COR-L47 (cell line): ENCODE data around the gene FBXW8.
"Not testable (repeated sequence)": the region's sequence is repeated elsewhere in the genome, so short reads cannot be mapped to it uniquely, and the experiment has no call there.

Experiments
- DNase-seq: peaks from one replicate; lab custom pipeline; 2025; lab: John Stamatoyannopoulos, UW

The FBXW8 gene

DNA sequence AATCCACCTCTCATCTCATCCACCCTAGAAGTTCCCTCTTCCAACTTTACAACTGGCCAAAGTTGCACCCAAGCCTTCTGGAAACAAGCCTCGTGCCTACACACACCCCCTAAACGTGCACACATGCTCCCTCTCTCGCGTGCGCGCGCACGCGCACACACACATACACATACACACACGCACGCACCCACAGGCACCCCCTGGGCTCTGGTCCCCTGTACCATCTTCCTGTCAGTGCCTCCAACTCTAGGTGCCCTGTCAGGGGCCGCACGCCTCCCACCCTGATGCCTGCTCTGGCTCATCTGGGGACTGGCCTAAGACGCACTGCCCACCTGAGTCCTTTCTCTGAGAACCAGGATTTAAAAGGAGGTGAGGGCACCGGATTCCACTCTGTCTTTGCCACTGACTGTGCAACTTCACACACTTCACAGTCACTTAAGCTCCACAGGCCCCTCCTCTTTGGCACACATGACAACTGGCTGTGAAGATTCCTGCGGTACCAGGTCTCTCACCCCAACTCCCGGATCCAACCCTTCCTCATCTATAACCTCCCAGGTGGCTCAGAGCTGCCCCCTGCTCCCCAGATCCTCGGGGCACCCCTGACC, 142.9 kb downstream of the FBXW8 start:
- no peak for DNase-seq

DNA sequence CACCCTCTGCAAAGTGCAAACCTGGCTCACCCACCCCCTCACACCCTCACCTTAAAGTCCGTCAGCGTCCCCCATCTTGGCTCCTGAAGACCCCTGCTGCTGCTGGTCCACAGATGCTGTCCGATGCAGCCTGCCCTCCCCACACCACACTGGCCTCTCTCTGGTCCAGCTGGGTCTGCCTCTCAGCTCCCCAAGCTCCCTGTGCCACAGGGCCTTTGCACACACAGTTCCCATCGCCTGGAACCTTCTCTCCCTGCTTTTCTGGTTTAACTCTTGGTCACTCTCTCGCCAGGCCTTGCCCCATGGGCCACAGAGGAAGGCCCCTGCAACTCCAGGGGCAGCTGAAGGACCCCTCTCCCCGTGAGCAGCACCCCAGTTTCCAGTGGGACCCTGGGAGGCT, 143.5 kb downstream of the FBXW8 start:
- no peak for DNase-seq

DNA sequence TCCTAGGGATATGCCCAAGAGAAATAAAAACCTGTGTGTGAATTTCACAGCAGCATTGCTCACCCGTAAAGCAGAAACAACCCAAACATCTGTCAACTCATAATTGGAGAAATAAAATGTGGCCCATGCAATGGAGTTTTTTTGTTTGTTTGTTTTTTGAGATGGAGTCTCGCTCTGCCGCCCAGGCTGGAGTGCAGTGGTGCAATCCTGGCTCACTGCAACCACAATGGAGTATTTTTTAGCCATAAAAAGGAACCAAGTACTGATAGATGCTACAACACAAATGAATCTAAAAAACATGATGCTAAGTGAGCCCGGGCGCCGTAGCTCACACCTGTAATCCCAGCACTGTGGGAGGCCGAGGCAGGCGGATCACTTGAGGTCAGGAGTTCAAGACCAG, 146.9 kb downstream of the FBXW8 start:
- not testable (repeated sequence) for DNase-seq

DNA sequence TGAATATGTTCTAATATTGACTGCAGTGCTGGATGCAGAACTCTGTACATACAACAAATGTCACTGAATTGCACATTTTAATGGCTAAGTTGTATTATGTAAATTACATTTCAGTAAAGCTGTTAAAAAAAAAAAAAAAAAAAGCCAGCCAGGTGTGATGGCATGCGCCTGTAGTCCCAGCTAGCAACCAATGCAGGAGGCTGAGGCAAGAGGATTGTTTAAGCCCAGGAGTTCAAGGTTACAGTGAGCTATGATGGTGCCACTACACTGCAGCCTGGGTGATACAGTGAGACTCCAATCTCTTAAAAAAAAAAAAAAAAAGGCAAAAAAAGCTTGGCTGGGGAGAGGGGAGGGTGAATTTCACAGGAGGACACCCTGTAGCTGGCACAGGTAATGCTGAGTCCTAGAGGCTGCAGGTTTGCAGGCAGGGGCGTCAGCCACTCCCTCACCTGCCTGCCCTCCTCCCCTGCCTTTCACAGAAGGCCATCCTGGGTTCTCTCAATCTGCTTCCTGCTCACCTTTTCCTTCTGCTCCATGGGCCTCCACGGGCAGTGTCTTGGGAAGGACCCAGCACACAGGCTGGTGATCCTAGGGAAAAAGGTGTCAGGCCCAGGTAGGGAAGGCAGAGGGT, 147.8 kb downstream of the FBXW8 start:
- no peak for DNase-seq

DNA sequence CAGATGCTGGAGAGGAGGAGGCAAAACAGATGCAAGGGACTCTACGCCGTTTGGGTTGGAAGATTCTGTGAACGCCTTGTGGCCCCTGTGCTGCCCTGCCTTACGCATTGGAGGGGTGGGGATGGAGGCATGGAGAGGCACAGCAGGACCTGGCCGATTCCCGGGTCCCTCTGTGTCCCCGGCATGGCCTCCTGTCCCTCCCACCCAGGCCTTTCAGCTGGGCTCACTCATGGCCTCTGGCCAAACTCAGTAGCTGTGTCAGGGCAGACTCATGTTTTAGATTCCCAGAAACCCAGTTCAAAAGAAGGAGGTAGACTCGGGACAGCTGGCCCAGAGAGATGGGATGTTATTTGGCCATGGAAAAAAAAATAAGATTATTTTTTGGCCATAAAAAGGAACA, 148.4 kb downstream of the FBXW8 start:
- DNase-seq: no peak

DNA sequence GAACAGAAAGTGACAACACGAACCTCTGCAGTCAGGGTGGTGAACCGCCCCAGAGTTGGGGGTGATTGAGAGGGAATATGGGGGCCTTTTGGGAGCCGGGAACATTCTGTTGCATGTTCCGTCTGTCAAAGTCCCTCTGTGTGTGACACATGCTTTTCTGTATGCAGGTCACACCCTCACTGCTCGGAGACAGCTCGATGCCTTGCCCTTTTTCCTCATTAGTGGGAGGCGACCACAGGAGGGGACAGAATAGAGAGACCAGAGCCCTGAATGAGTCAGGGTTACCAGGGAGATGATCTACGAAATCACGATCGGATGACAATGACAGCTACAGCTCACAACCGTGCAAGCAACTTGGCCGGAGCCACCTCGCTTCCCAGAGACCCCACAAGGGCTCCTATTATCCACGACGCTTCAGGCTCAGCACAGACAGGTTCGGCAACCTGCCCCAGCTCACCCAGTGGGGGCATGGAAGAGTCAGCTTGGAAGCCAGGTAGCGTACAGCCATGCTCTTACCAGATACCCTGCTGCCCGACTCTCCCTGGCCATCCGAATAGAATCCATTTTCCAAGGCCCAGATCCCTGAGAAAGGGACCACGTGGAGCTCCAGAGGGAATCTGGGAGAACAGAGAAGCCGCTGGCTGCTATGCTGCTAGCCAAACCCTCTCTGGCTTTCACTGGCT, 149.6 kb downstream of the FBXW8 start:
- no peak for DNase-seq

DNA sequence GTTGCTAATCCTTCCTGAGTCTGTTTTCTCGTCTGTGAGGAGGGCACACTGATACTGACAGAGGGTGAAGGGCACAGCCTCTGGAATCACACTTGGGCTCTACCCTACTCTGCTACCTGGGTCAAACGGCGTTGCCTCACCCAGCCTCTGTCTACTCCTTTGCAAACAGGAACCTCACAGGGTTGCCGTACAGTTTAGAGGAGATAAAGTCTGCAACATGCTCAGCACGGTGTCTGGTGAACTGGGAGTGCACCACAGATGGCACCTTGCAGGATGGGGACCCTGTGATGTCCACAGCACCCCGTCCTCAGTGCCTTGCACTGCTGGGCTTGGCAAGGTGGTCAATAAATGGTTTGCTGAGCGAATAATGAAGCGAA, 150.2 kb downstream of the FBXW8 start:
- DNase-seq: no peak

DNA sequence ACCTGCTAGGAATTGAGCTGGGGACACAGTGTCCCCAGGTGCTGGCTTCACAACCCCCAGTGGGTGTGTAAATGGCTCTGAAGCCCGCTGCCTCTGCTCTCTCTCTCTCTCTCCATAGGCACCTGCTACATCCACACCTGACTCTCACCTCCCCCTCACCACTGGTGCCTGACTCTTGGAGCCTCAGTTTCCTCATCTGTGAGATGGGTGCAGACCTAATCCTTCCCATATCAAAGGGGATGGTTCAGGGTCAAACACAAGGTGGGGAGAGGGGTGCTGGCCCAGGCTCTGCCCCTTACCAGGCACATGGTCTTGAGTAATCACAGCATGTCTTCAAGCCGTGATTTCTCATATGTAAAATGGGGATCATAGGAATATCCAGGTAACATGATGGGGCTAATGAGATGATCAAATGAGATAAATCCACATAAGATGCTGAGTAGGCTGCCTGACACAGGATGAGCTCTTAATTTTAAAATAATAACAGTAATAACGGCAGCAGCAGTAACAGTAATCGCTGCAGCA, 150.9 kb downstream of the FBXW8 start:
- no peak for DNase-seq

DNA sequence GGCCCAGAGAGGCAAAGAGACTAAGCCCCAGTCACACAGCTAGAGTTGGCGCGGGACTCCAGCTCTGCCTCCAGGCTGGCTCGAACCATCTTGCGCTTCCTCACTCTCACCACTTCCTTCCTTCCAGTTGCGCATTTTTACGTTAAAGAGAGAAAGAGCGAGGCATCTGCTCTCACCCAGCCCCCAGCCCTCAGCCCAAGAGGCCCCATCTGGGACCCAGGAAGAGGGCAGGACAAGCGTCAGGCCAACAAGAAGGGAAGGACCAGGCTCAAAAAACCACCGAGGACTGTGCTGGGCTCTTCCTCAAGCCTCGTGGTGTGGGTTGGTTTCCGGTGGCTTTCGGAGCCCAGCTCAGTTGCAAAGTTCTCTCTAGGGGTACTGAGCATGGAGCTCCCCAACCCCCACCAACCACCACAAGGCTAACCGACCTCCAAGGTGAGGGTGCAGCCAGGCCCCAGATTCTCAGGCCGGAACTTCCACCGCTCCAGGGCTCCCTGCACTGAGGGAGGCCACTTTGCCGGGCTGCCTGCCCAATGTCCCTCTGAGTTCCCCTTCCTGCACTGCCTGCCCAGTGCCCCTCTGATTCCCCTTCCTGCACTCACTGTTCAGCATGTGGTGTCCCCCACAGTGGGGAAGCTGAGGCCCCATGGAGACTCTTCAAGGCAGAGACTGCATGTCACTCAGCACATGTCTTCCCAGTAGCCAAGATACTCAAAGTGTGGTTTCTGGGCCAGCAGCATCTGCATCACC, 152.6 kb downstream of the FBXW8 start:
- no peak for DNase-seq

DNA sequence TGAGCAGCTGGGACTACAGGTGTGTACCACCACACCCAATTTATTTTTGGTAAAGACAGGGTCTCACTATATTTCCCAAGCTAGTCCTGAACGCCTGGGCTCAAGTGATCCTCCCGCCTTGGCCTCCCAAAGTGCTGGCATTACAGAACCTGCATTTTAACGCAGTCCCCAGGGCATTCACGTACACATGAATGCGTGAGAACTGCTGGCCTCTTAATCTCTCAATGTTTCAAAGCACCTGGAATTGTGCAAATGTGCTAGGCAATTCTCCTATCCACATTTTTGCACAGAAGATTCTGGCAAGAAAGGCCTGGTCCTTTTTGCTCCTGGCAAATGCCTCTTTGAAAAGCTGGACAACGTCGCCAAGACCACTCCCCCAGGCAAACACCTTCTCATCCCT, 153.3 kb downstream of the FBXW8 start:
- no peak for DNase-seq

DNA sequence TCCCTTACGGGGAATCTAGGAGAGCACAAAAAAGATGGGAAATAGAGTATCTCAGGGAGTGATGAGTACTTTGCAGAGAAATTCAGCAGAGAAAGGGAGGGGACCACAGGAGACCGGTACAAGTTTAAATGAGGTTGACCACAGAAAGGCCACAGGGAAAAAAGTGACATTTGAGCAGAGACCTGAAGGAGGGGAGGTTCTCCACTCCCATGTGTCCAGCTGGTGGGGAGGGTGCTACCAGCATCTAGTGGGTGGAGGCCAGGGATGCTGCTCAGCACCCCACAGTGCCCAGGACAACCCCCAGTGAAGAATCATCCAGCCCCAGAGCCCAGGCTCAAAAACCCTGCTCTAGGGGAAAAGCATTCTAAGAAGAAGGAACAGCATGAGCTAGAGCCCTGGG, 153.8 kb downstream of the FBXW8 start:
- no peak for DNase-seq

DNA sequence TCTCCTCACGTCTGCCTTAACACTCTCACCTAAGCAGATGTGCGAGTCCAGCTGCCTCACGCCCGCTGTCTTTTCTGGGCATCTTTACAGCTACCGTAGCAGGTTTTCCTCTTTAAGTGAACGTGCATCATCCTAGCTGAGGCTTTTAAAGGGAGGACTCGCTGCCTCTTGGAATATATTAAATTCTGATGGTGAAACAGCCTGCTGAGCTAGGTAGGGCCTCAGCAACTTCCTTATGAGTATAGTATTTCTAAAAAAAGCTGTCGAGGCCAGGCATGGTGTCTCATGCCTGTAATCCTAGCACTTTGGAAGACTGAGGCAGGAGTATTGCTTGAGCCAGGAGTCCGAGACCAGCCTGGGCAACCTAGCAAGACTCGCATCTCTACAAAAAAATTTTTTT, 156.3 kb downstream of the FBXW8 start:
- no peak for DNase-seq

DNA sequence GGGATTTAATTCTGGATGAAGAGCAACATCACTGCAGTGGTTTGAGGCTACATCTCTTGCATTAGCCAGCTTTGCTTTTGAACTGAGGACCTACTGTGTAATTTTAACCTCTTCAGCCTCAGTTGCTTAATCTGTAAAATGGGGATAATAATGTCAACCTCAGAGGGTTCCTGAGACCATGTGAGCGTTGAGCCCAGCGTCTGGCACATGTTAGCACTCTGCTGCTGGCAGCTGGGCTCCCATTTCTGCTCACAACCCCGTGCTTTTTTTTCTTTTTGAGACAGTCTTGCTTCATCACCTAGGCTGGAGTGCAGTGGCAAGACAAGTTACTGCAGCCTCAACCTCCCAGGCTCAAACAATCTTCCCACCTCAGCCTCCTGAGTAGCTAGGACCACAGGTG, 156.9 kb downstream of the FBXW8 start:
- no peak for DNase-seq

DNA sequence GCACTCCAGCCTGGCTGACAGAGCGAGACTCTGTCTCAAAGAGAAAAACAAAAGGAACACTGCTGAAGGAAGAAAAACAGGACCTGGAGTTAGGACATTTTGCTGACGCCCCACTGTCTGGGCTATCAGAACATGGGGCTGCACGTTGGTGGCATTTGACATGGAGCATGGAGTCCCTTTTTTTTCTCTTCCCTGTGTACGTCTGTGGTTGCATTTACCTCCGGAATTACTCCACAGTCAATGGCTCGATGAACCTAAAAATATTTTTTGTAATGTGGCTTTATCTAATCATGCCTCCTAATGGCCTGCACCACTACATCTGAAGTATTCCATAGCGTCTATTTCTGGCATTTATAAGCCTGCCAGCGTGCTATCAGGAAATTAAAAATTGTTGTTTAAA, 157.7 kb downstream of the FBXW8 start:
- DNase-seq: no peak

DNA sequence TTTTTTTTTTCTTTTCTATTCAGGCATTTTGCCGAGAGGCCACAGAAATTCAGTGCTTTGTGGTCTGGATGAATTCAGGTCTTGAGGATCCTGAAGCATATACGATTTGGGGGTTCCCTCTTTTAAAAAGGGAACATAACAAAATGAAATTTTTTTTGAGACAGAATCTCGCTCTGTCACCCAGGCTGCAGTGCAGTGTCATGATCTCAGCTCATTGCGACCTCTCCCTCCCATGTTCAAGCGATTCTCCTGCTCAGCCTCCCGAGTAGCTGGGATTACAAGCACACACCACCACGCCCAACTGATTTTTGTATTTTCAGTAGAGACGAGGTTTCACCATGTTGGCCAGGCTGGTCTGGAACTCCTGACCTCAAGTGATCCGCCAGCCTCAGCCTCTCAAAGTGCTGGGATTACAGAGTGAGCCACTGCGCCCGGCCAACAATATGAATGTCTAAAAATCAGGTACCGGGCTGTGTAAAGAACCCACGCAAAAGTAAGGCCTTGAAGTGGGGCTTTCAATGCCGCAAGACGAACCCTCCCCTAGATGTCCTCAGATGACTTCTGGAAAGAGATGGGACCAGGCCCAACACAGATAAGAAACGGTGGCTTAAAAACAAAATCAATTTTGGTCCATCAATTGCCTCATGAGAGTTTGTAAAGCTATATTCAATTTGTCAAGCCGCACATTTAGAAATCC, 158.5 kb downstream of the FBXW8 start:
- DNase-seq: no peak

DNA sequence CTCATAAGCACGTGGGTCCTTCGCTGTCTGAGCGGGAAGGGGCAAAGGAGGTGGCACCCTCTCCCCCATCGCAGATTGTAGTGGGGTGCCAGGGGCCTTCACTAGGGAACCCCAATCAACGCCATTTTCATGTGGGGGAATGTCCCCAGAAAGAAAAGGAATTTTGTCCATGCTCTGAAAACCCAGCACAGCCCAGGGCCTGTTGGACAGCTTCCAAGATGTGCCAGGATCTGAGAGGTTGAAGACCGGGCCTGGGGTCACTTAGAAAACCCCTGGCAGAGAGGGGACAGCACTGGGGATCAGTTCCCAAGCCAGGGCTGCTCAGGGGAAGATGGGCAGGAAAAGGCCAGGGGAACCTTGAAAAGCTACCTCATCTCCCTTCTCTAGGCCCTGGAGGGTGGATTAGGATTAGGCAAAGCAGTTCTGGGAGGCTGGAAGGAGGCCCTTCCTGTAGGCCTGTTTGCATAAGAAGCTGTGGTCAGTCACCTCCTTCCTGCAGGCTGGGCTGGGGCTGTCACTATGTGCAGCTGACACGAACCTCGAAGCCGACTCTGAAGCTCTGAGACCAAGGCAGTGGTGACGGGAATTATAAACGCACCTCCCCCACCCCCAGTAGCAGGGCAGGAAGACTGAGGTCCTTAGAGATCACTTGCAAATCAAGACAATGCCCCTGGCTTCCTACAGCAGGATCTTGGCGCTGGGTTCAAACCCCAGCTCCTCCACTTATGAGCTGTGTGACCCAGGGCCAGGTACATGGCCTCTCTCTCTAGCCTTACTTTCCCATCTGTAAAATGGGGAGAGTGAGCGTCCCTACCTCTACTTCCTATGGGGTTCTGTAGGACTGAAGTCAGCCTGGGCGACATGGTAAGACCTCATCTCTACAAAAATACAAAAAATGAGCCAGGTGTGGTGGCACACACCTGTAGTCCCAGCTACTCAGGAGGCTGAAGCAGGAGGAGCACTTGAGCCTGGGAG, 159.5 kb downstream of the FBXW8 start:
- no peak for DNase-seq

DNA sequence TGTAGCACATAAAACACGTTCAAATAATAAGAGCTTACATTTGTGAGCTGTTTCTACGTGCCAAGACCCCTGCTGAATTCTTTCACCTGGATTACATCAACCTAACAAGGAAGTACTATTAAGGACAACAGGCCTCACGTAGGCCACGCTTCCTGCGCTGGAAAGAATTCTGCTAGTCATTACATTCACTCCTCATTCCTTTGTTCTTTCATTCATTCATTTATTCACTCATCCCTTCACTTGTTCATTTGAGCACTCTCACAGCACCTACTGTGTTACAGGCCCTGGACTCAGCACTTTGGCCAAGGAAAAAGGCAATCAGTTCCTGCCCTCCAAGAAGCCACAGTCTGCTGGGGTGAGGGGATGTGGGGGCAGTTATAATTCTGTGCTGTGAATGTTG, 160.3 kb downstream of the FBXW8 start:
- no peak for DNase-seq

DNA sequence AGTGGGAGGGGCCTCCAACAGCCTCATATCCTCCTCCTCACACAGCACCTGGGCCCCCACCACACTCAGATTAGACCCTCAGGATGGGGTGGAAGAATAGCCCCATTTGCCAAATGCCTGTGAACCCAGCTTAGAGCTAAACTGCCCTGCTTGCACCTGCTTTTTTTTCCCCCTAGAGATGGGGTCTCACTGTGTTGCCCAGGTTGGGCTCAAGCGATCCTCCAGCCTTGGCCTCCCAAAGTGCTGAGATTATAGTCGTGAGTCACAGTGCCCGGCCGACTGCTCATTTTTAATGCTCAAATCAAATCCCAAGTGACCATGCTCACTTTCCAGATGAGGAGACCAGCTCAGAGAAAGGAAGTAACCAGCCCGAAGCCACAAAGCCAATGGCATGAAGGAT, 161.4 kb downstream of the FBXW8 start:
- no peak for DNase-seq

DNA sequence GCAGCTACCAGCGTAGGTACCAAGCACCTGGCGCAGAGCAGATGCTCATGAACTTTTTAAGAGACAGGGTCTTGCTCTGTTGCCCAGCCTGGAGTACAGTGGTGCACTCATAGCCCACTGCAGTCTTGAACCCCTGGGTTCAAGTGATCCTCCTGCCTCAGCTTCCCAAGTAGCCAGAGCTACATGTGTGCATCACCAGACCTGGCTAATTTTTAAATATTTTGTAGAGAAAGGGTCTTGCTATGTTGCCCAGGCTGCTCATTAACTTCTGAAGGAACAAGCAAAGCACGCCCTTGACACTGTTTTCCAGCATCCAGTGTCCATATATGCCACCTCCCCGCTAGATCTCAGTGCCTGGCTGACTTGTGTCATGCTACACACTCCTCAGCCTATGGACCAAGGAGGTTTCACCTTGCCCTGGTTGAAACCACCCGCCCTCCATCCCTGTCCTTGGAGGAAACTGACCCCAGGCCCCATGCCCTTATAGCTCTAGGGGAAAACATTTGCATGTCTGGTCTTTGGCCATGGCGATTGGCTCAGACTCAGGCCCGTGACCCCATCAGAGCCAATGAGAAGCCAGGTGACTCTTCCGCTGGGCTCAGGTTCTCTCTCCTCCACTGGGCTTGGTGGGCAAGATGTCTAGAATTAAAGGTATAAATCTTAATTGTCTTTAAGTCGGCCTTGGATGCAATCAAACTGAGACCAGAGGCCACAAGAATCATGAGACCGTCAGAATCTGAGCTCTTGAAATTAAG, 162.2 kb downstream of the FBXW8 start:
- DNase-seq: no peak

DNA sequence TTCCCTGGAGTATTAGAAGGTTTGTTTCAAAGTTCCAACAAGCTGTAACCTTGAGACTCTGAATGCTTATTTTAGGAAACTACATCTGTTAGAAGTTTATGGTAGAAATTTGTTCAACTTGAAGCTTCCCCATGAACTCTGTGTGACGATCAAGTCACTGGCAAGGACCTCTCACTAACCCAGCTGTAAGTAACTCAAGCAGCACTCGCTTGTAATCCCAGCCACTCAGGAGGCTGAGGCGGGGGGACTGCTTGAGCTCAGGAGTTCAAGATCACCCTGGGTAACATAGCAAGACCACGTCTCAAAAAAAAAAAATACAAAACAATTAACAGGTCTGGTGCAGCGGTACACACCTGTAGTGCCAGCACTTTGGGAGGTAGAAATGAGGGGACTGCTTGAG, 162.9 kb downstream of the FBXW8 start:
- no peak for DNase-seq
